Uterus (tissue), 2 donors: ENCODE measurements around the gene EVI5L.

Experiments
- CTCF ChIP-seq, 4 experiments: fragments of 200-600 bp in 2 of 4; fragments of 450-650 bp in 2 of 4; sonication (generic) in 2 of 4; IDR thresholded peaks; one replicate each; pipeline ENCODE4 v1.5.1; 2016 to 2019; ENCODE audit warnings: antibody characterized with exemption in 4 of 4, mild to moderate bottlenecking in 2 of 4, moderate library complexity in 1 of 4
- POLR2A ChIP-seq, 2 donors: fragments of 450-650 bp; IDR thresholded peaks; one replicate each; pipeline ENCODE4 v1.6.1; 2016; ENCODE audit warnings: antibody characterized with exemption in 2 of 2, mild to moderate bottlenecking in 1 of 2, moderate library complexity in 1 of 2

- no peak for TF ChIP-seq CTCF (IDR thresholded peaks at IDR 0.05)
- no peak for TF ChIP-seq POLR2A (IDR thresholded peaks at IDR 0.05)
Observed at GRCh38 chr19:7885818-7886217, 55.8 kb downstream of the EVI5L start.
